Activated T-helper 1 cell treated with anti-CD3 and anti-CD28 coated beads, Interleukin-12 subunit alpha, Interleukin-12 subunit beta, Interleukin-2, Interleukin-4 antibody, amounts not matched to agents 30 ng/mL and 10 ng/mL and 1 ng/mL, durations not matched to agents 14 hours and 24 hours and 36 hours (primary cell): Measurements from ENCODE around the gene FKRP. TPM values are rescaled to one million over a fixed set of nuclear protein-coding genes. Genes with fewer than 3 reads are reported as not detected.
A peak's percentile ranks its signal among the peaks of the same experiment; 100 is the strongest.

Experiments used
- DNase-seq: peaks from one replicate; pipeline ENCODE4 v3.0.0; 2021; ENCODE audit warnings: low spot score
- H3K27ac Mint-ChIP-seq: one replicate; pipeline ENCODE4 v1.8.0; 2021; ENCODE audit warnings: mild to moderate bottlenecking, mixed read lengths
- H3K27me3 Mint-ChIP-seq: one replicate; pipeline ENCODE4 v1.8.0; 2022; ENCODE audit warnings: mild to moderate bottlenecking, moderate library complexity, mixed read lengths; ENCODE audit not compliant: insufficient read depth
- H3K36me3 Mint-ChIP-seq: one replicate; pipeline ENCODE4 v1.8.0; 2021; ENCODE audit warnings: low read depth, mixed read lengths
- H3K4me1 Mint-ChIP-seq: one replicate; pipeline ENCODE4 v1.8.0; 2021; ENCODE audit warnings: low read depth, mixed read lengths
- H3K4me3 Mint-ChIP-seq: one replicate; pipeline ENCODE4 v1.8.0; 2021; ENCODE audit warnings: mild to moderate bottlenecking, moderate library complexity, mixed read lengths
- H3K9me3 Mint-ChIP-seq: one replicate; pipeline ENCODE4 v1.8.0; 2021; ENCODE audit warnings: mixed read lengths
- intact Hi-C: fragments of 100-400 bp; cut with micrococcal nuclease; formaldehyde crosslinking; loops from one replicate; pipeline ENCODE4 v1.15.1; 2024
- total RNA-seq: library from RNA; stranded (reverse); gene quantifications from 2 replicates; pipeline ENCODE4 v1.2.3, GENCODE V29; 2022

The FKRP gene
- total RNA-seq, 1 donor from 2014 or later: 26.6 TPM

DNA sequence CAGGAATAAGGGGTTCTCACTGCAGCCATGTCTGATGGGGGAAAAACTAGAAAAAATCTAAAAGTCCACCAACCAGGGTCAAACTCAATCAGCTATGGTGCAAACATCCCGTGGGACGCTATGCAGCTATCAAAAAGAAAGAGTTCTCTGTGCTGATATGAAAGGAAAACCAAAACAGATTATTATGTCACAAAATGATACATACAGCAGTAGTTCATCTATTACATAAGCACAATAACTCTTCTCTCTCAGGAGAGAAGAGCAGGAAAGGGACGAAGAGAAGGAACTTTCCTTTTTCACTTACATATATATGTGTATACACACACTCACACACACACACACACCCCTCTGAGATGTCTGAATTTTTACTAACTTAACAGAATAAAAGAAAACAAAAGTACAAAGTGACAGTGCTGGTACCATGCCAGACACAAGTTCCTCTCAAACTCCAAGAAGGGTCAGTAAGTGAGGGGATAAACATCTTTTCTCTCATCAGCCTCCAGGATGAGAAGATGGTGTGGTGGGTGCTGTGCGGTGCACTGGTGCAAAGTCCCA is 2.9 kb upstream of the FKRP start:
- H3K27ac Mint-ChIP-seq: peak overlapping the region; percentile 44
- H3K27me3 Mint-ChIP-seq: no peaks in the 10 kb centered on the region
- DNase-seq: no peak
- H3K4me1 Mint-ChIP-seq: peaks cover 41% of the 10 kb centered on the region
- no peaks in the 10 kb centered on the region for H3K9me3 Mint-ChIP-seq
- intact Hi-C loops: no loop called here
- H3K4me3 Mint-ChIP-seq: peak overlapping the region; percentile 57
- H3K36me3 Mint-ChIP-seq: peaks cover 16% of the 10 kb centered on the region

DNA sequence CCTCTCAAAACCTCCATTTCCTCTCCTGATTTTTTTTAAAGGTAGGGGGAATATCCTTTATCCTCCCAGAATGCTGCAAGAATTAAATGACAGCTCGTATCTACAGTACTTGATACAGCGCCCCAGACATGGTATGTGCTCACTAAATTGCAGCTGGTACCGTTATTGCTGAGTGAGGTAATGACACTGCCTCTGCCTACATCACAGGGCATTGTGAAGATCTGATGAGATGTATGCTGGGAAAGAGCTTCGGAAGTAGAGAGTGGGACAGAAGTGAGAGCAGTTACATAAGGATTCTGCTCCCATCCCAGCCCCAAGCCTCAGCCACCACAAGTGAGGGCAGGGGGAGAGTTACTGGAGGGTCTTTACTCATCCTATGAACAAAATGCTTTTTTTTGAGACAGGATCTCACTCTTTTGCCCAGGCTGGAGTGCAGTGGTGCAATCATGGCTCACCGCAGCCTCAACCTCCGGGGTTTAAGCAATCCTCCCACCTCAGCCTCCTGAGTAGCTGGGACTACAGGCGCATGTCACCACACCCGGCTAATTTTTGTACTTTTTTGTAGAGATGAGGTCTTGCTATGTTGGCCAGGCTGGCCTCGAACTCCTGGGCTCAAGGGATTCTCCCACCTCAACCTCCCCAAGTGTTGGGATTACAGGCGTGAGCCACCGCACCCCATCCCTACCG is 1.7 kb upstream of the FKRP start:
- peaks cover 14% of the 10 kb centered on the region for H3K36me3 Mint-ChIP-seq
- intact Hi-C loops: no loop called here
- DNase-seq: no peak
- H3K4me1 Mint-ChIP-seq: peaks cover 51% of the 10 kb centered on the region
- peak overlapping the region; percentile 95 for H3K4me3 Mint-ChIP-seq
- no peaks in the 10 kb centered on the region for H3K27me3 Mint-ChIP-seq
- H3K27ac Mint-ChIP-seq: peak overlapping the region; percentile 86
- no peaks in the 10 kb centered on the region for H3K9me3 Mint-ChIP-seq

DNA sequence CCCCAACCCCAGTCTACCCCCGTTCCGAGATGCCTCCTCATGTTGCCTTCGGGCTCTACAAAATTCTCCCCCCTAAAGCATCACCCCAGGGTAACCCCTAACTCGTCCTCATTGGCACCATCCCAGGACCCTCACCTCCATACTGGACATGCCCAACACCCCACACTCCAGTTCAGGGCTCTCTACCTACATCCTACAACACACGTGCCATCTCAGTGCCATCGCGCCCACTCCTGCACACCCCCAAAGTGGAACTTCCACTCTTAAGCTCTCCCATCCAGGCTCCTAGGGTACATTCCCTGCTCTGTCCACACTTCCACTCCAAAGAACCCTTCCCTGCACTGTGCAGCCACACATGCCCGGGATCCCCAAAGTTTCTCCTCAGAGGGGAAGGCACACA is 827 bp upstream of the FKRP start:
- Mint-ChIP-seq H3K27me3 (no peaks in the 10 kb centered on the region), H3K4me3 (peak overlapping the region; percentile 95), H3K27ac (peak overlapping the region; percentile 86), H3K36me3 (peaks cover 10% of the 10 kb centered on the region), H3K9me3 (no peaks in the 10 kb centered on the region), H3K4me1 (peaks cover 46% of the 10 kb centered on the region)
- intact Hi-C loops: no loop called here
- DNase-seq: no peak

DNA sequence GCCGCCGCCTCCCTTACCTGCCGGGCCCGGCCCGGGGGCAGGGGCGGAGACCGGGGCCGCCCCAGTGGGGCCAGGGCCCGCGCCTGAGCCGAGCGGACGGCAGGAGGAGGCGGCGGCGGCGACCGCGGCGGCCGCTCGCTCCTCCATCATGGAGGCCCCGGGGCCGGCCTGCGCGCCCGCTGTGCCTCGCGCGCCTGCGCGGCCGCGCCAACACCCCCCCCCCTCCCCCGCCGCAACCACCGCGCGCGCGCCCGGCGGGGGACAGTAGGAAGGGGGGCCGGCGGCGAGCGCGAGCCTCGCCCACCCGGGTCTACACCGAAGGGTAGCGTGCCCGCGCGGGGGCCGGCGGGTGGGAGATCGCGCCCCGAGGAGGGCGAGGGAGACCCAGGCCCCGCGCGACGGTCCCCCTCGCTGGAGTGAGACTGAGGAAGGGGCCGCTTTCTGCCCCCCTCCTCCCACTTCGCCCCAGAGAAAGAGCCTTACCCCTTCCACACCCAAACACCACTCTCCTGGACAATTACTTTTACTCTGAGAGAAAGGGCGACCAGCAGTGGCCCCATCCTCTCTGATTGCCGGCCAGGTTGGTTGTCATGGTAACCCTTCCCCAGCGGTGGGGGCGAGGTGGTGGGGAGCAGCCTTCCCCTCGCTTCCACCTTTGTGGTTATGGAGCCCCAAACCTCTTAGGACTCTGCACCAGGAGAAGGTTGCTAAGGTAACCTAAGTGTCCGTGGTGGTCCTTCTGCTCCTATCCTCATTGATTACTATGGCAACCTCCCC is 612 bp downstream of the FKRP start, which contains the start of gene STRN4:
Gene STRN4 (minus strand): TSS at position 170 of the 777 bp plus-strand sequence. CDS start 20 bp downstream, at position 150.
- DNase-seq: peak; percentile 31
- H3K27me3 Mint-ChIP-seq: no peaks in the 10 kb centered on the region
- intact Hi-C loops: loop anchor here (1.0 to 2.0 kb wide), 3 partner anchors 30 to 84 kb away; partner anchors contain the start of gene PRKD2
- H3K4me3 Mint-ChIP-seq: peak within 1 kb of the TSS; percentile 95
- H3K36me3 Mint-ChIP-seq: peaks cover 11% of the 10 kb centered on the region
- no peaks in the 10 kb centered on the region for H3K9me3 Mint-ChIP-seq
- H3K4me1 Mint-ChIP-seq: peaks cover 46% of the 10 kb centered on the region
- peak within 1 kb of the TSS; percentile 91 for H3K27ac Mint-ChIP-seq

DNA sequence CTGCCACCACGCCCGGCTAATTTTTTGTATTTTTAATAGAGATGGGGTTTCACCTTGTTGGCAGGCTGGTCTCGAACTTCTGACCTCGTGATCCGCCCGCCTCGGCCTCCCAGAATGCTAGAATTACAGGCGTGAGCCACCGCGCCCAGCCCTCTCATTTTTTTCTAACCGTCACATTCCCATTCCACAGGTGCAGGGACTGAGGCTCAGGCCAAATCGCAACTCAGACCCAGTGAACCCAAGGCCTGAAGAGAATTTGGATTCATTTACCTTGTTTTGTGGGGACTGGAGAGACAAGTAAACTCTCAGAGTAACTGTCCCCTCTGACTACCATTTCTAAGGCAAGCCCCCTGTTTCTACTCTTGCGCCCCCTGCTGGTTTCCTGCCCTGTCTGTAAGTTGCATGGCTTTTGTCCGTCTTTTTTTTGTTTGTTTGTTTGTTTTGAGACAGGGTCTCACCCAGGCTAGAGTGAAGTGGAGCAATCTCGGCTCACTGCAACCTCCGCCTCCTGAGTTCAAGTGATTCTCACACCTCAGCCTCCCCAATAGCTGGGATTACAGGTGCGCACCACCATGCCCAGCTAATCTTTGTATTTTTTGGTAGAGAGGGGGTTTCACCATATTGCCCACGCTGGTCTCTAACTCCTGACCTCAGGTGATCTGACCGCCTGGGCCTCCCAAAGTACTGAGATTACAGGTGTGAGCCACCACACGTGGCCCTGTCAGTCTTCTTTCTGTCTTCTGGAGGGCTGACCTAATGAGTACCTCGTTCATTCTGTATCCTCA is 2.7 kb downstream of the FKRP start:
- no peaks in the 10 kb centered on the region for H3K9me3 Mint-ChIP-seq
- peak; percentile 61 for DNase-seq
- H3K27ac Mint-ChIP-seq: peak overlapping the region; percentile 1
- intact Hi-C loops: loop anchor here (1.0 kb wide), 1 partner anchor 219 kb away; no protein-coding TSS in a partner anchor
- peaks cover 35% of the 10 kb centered on the region for H3K4me1 Mint-ChIP-seq
- peaks cover 11% of the 10 kb centered on the region for H3K36me3 Mint-ChIP-seq
- peak overlapping the region; percentile 70 for H3K4me3 Mint-ChIP-seq
- no peaks in the 10 kb centered on the region for H3K27me3 Mint-ChIP-seq

DNA sequence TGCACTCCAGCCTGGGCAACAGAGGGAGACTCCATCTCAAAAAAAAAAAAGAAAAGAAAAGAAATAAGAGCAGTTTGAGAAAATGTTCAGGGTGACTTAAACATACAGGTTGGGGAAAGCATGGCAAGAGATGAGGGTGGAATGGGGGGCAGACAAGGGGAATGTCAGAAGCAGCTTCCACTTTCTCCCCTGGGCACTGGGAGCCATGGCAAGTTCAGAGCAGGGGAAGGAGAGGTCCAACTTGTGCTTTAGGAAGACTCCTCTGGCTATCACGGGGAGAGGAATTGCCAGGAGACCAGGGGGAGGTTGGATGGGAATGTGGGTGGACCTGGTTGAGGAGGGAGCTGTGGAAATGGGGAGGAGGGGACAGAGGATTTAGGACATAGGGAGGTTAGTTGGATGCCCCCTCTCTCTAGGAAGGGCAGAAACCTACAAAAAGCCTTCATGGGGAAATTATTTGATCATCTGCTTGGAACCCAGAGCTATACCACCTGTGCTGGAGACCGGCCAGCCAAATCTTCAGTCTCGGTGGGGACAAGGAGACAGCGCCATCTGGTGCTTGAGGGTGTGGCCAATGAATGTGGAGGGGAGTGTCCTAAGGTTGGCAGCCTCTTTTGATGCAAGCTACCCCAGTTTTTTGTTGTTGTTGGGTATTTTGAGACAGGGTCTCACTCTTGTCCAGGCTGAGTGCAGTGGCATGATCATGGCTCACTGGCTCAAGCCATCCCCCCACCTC is 7.7 kb downstream of the FKRP start:
- Mint-ChIP-seq H3K27ac (no peak overlapping the region), H3K36me3 (peaks cover 7% of the 10 kb centered on the region), H3K4me3 (no peak overlapping the region), H3K4me1 (peaks cover 11% of the 10 kb centered on the region), H3K27me3 (no peaks in the 10 kb centered on the region), H3K9me3 (no peaks in the 10 kb centered on the region)
- DNase-seq: peak; percentile 56
- intact Hi-C loops: loop anchor here (1.0 kb wide), 2 partner anchors 49 to 224 kb away; no protein-coding TSS in a partner anchor

DNA sequence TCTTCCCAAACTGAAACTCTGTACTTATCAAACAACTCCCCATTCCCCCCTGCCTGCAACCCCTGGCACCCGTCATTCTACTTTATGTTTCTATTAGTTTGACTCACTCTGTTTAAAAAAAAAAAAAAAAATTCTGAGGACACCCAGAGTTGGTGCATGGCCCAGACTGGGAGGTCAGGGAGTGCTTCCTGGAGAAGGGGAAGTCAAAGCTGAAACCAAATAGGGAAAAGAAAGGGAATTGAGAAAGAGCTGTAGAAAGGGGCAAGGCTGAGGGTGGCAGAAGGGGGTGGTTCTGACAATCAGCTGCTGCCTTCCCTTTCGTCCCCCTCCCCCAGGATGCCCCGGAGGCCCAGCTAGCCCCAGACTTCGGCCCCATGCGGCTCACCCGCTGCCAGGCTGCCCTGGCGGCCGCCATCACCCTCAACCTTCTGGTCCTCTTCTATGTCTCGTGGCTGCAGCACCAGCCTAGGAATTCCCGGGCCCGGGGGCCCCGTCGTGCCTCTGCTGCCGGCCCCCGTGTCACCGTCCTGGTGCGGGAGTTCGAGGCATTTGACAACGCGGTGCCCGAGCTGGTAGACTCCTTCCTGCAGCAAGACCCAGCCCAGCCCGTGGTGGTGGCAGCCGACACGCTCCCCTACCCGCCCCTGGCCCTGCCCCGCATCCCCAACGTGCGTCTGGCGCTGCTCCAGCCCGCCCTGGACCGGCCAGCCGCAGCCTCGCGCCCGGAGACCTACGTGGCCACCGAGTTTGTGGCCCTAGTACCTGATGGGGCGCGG is 9.4 kb downstream of the FKRP start:
- H3K27ac Mint-ChIP-seq: no peak overlapping the region

DNA sequence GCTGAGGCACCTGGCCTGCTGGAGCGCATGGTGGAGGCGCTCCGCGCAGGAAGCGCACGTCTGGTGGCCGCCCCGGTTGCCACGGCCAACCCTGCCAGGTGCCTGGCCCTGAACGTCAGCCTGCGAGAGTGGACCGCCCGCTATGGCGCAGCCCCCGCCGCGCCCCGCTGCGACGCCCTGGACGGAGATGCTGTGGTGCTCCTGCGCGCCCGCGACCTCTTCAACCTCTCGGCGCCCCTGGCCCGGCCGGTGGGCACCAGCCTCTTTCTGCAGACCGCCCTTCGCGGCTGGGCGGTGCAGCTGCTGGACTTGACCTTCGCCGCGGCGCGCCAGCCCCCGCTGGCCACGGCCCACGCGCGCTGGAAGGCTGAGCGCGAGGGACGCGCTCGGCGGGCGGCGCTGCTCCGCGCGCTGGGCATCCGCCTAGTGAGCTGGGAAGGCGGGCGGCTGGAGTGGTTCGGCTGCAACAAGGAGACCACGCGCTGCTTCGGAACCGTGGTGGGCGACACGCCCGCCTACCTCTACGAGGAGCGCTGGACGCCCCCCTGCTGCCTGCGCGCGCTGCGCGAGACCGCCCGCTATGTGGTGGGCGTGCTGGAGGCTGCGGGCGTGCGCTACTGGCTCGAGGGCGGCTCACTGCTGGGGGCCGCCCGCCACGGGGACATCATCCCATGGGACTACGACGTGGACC is 10.1 kb downstream of the FKRP start:
- peaks cover 4% of the 10 kb centered on the region for H3K36me3 Mint-ChIP-seq
- intact Hi-C loops: no loop called here
- no peak overlapping the region for H3K4me3 Mint-ChIP-seq
- no peak for DNase-seq
- peaks cover 7% of the 10 kb centered on the region for H3K4me1 Mint-ChIP-seq
- no peak overlapping the region for H3K27ac Mint-ChIP-seq
- H3K9me3 Mint-ChIP-seq: no peaks in the 10 kb centered on the region
- H3K27me3 Mint-ChIP-seq: no peaks in the 10 kb centered on the region

More for the DNA sequence above, 9.4 kb downstream of the FKRP start:
- H3K4me1 Mint-ChIP-seq: peaks cover 7% of the 10 kb centered on the region
- H3K9me3 Mint-ChIP-seq: no peaks in the 10 kb centered on the region
- H3K27me3 Mint-ChIP-seq: no peaks in the 10 kb centered on the region
- DNase-seq: no peak
- H3K4me3 Mint-ChIP-seq: no peak overlapping the region
- intact Hi-C loops: no loop called here
- peaks cover 4% of the 10 kb centered on the region for H3K36me3 Mint-ChIP-seq

DNA sequence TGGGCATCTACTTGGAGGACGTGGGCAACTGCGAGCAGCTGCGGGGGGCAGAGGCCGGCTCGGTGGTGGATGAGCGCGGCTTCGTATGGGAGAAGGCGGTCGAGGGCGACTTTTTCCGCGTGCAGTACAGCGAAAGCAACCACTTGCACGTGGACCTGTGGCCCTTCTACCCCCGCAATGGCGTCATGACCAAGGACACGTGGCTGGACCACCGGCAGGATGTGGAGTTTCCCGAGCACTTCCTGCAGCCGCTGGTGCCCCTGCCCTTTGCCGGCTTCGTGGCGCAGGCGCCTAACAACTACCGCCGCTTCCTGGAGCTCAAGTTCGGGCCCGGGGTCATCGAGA is 10.7 kb downstream of the FKRP start:
- Mint-ChIP-seq H3K4me1 (peaks cover 7% of the 10 kb centered on the region), H3K27me3 (no peaks in the 10 kb centered on the region), H3K9me3 (no peaks in the 10 kb centered on the region), H3K36me3 (peaks cover 4% of the 10 kb centered on the region), H3K27ac (no peak overlapping the region), H3K4me3 (no peak overlapping the region)
- no peak for DNase-seq
- intact Hi-C loops: no loop called here

DNA sequence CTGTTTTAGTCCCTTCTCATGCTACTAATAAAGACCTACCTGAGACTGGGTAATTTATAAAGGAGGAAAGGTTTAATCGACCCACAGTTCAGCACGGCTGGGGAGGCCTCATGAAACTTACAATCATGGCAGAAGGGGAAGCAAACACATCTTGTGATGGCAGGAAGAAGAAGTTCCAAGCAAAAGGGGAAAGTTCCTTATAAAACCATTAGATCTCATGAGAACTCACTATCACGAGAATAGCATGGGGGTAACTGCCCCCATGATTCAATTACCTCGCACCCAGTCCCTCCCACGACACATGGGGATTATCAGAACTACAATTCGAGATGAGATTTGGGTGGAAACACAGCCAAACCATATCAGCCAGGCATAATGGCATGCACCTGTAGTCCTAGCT is 13.3 kb downstream of the FKRP start:
- Mint-ChIP-seq H3K27me3 (no peaks in the 10 kb centered on the region), H3K27ac (no peak overlapping the region), H3K9me3 (no peaks in the 10 kb centered on the region), H3K4me3 (no peak overlapping the region), H3K4me1 (no peaks in the 10 kb centered on the region), H3K36me3 (peaks cover 4% of the 10 kb centered on the region)
- intact Hi-C loops: no loop called here
- DNase-seq: no peak

DNA sequence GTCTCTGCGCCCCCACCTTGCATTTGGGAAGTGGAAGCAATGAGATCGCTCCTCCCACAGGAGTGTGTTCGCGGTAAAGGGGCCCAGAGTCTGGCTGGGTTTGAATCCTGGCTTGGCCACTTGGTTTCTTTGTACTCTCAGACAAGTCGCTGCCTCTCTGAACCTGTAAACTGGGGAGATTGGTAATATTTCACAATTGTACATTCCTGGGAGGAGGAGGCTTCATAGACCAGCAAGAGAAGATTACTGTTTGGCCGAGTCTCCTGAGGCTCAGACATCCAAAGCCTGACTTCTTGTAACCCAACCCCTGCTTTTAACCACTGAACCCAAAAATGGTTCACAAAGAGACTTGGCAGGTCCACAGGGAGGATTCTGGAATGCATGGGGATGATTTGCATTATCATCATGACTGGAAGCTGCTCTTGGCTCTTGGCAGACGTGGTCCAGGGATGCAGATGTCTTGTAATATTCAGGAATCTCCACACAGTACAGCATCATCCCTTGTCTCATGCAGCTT is 14.0 kb downstream of the FKRP start:
- Mint-ChIP-seq H3K4me1 (no peaks in the 10 kb centered on the region), H3K36me3 (peaks cover 4% of the 10 kb centered on the region), H3K27ac (no peak overlapping the region), H3K27me3 (no peaks in the 10 kb centered on the region), H3K4me3 (no peak overlapping the region), H3K9me3 (no peaks in the 10 kb centered on the region)
- no peak for DNase-seq
- intact Hi-C loops: no loop called here
